HG03575 (cell line): ENCODE measurements around the gene CSGALNACT2.

Experiments used
- ATAC-seq: cut with Tn5 transposase; IDR thresholded peaks from one replicate; pipeline ENCODE4 v1.9.1; 2021; ENCODE audit not compliant: unreplicated experiment, insufficient number of reproducible peaks, low FRiP score; ENCODE audit errors: extremely low read depth

The CSGALNACT2 gene

DNA sequence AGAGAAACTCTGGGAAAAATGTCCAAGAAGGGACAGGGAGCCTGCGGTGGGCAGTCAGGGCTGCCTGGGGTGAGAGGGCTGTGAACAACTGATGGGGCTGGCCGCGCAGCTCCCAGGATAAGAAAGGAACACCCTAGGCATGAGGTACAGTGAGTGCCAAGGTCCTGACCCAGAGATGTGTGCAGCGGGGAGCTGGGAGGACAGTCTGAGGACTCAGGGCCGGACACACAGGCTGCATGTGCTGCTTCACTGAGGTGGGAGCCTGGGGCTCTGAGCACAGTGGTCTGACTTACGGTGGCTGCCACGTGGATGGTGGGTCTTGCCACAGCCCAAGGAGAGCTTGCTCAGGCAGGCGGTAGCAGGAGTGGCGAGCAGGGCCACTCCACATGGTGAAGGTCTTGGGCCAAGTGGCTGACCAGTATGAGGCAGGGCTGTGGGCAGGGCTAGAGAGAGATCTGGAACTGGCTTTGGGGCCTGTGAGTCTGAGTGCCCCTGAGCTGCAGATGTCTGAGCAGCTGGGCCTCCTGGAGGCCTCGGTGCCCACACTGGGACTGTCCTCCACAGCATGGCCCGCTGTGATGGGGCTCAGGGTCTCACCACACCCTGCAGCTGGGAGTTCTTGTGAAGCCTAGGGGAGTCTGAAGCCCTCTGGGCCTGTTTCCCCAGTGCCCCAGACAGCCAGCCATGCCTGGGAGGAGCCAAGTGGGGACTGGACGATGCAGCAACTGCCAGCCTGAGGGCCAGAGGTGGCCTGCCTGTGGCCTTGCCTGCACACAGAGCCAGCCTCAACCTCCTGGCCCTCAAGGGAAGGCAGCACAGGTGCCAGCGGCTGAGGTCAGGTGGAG lies 68.4 kb downstream of the CSGALNACT2 start:
- no peak for ATAC-seq

GRCh38 chr10:43208147-43209073 lies 70.2 kb downstream of the CSGALNACT2 start:
- ATAC-seq = no peak

DNA sequence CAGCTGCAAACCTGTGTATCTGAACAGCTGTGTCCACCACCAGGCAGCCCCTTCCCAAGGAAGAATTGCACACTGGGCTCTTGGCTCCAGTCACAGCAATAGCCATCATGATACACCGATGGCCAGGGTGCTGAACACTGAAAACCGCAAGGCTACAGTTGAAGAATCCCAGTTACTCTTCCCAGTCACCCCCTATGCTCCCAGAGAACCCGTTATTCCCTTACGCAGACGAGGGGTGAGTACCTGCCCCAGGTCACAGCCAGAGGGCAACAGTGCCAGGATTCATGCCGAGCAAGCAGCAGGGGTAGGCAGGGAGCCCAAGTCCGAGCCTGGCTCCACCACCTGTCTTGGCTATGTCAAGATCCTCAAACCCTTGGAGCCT lies 70.8 kb downstream of the CSGALNACT2 start:
- no peak for ATAC-seq

- ATAC-seq = no peak
Measured at GRCh38 chr10:43209651-43210141, 71.5 kb downstream of the CSGALNACT2 start.

DNA sequence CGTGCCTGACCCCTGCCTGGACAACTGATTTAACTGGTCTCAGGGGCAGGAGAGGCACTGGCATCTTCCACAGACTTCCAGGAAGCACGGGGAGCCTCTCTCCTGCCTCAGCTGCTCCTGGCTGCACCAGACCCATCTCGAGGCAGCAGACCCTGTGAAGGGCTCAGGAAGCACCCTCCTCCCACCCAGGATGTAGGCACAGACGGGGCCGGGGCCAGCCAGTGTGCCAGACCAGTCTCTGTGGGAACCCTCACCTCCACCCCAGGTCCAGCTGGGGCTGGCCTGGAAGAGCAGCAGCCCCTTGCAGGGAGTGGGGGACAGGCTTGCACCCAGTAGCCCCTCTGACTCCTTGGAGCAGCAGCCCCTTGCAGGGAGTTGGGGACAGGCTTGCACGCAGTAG lies 72.3 kb downstream of the CSGALNACT2 start:
- ATAC-seq = no peak

GRCh38 chr10:43211030-43211429 lies 72.8 kb downstream of the CSGALNACT2 start:
- no peak for ATAC-seq

GRCh38 chr10:43211431-43212042 lies 73.3 kb downstream of the CSGALNACT2 start:
- ATAC-seq = no peak

DNA sequence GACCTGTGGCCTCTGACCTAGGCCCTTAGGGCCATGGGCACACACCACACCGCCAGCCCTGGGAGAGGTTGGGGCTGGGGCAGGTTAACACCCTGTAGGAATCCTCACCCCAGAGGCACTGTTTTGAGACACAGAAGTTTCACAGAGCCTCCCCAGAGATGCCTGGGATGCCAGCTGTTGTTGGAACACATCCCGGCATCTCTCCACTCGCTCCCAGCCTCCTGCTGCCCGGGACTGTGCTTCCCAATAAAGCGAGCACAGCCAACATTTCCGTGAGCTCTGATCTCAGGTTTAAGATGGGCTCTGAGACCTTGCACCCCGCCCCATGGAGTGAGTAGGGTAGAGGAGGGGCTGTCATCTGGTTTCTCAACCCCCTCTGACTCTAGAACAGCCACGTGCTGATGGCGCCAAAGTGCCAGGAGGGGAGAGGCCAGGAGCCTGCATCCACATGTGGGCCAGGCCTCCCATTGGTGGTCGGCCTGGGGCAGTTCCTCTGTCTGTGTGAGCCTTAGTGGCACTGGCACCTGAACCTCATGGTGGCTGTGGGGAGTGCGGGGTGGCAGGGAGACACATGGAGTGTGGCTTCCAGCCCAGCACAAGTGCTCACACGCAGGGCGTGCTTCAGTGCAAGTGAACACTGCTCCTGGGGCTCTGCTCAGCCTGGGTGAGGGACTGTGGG lies 73.9 kb downstream of the CSGALNACT2 start:
- no peak for ATAC-seq

- no peak for ATAC-seq
Measured at GRCh38 chr10:43214071-43214955, 76.1 kb downstream of the CSGALNACT2 start.

DNA sequence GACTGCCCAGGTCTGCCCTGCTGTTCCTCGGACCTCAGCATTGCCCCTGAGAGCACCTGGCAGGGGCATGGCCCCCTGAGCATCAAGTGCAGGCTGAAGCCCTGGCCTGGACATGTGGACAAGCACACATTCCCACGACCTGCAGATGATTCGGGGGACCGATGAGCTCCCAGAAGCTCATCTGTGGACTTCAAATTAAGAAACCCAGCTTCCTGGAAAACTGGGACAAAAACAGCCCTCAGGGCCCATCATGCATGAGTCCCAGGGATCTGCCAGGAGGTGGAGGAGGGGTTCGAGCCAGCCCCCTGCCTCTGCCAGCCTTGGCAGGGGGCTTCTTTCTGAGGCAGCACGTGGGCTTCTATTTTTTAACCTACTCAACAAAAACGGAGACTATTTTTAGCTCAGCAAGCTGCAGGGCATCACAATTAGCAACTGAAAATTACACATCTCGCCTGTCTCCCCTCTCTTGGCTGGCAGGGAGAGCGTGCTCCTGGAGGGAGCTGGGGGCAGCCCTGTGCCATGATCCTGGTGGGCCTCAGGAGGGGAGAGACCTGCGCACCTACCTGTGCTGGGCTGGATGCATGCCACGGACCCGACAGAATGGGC lies 76.8 kb downstream of the CSGALNACT2 start:
- ATAC-seq = no peak

DNA sequence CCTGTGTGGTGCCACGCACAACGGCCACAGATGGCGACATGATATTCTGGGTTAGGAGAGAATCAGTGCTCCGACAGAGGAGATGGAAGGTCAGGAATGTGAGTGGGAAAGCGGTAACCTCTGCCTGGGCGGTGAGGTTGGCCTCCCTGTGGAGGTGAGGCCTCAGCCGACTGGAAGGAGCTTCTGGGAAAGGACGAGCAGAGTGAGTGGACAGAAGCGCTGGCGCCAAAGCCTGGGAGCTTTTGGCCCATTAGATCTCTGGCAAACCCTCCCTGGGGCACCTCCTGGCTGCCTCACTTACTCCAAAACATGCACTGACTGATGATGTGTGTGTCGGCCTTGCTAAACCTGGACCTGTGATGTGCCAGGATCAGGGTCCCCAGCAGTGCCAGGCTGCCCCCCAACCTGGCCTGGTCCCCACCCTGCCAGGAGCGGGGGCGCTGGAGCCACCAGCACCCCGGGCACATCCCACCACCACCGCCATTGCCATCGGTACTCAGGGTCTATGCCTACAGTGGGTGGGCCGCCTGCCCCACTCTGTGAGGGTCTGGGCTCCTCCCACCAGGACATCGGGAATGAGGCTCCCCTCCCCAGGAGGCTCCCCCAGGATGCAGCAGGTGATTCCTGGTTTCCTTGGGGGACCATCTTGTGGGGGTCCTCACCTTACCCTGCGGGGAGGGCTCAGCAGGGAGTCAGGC lies 77.7 kb downstream of the CSGALNACT2 start:
- ATAC-seq = no peak

DNA sequence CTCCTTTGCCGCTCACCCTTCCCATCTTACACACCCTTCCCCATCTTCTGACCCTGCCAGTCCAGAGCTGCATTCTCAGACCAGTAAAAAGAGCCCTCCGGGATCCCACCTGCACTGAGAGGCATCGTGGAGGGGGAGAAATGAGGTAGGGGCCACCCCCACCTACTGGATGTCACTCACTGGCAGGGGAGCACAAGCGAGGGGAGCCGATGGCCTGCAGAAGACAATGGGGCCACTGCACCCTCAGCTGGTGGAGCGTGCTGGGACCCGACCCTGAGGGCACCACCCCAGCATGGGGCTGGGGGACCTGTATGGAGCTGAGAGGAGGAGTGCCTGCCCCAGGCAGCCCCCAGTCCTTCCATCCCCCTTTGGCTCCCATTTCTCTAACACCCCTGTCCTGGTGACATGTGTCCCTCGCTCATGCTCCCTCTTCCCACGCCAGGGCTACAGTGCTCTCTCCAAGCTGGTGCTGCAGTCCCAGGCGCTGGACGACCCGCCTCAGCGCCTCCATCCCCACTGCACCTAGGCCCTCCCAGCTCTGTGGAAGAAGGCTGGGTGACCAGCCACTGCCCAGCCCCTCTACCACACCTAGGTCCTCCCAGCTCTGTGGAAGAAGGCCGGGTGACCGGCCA lies 78.8 kb downstream of the CSGALNACT2 start:
- ATAC-seq = no peak

GRCh38 chr10:43217563-43218205 lies 79.4 kb downstream of the CSGALNACT2 start:
- ATAC-seq = no peak

GRCh38 chr10:43218206-43218950 lies 80.1 kb downstream of the CSGALNACT2 start:
- no peak for ATAC-seq

- ATAC-seq = no peak
Measured at GRCh38 chr10:43218951-43219837, 80.9 kb downstream of the CSGALNACT2 start.
